ENCODE measurements around the gene POFUT2.

POFUT2 gene

DNA sequence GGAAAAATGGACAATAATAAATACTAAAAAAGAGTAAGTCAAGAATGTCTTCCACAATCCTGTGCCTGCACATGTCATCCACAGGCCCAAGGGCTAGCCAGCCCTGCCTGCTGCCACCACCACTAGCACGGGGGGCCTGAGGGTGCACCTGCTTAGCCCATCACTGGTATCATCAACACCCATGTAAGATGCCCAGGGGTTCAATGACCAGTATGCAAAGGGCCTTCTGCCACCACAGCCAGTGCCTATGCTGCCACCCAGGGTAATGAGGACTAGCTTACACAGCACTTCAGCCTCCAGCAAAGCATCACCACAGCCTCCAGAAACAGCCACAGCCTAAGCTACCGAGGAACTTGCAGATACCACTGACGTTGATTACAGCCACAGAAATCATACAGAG, 46.3 kb downstream of the POFUT2 start:
- in situ Hi-C loops (cut with MboI; ENCODE audit: low pct_unique_long_range_greater_than_20kb, low sequenced_read_pairs), result no loop called here

DNA sequence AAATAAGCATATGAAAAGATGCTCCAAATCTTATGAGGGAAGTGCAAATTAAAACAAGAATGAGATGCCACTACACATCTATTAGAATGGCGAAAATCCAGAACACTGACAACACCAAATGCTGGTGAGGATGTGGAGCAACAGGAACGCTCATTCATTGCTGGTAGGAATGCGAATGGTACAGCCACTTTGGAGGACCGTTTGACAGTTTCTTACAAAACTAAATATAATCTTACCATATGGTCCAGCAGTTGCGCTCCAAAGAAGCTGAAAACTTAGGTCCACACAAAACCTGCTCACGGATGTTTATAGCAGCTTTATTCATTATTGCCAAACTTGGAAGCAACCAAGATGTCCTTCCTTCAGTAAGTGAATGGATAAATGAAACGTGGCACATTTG, 50.3 kb downstream of the POFUT2 start:
- no peak for DNase-seq
- in situ Hi-C loops (cut with MboI; ENCODE audit: low pct_unique_long_range_greater_than_20kb, low sequenced_read_pairs), result no loop called here

More for the DNA sequence above, 46.3 kb downstream of the POFUT2 start:
- DNase-seq, result no peak

DNA sequence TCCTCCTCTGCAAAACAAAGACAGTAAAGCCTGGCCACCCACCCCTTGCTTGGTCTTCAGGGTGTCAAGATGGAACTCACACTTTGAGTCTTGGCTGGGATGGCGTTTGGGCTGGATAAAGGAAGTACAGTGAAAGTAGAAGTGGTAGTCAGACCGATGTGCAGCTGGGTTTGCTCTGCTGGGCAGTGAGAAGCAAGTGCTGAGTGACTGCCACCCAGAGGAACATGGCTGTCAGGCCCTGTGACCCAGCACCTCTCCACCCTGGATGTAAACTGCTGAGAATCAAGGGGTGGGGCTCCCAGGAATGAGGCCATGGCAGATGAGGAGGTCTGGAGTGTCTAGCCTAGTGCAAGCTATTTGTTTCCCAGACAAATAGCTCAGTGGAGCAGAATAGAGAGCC, 51.2 kb downstream of the POFUT2 start:
- in situ Hi-C loops (cut with MboI; ENCODE audit: low pct_unique_long_range_greater_than_20kb, low sequenced_read_pairs), result no loop called here
- DNase-seq, result no peak

DNA sequence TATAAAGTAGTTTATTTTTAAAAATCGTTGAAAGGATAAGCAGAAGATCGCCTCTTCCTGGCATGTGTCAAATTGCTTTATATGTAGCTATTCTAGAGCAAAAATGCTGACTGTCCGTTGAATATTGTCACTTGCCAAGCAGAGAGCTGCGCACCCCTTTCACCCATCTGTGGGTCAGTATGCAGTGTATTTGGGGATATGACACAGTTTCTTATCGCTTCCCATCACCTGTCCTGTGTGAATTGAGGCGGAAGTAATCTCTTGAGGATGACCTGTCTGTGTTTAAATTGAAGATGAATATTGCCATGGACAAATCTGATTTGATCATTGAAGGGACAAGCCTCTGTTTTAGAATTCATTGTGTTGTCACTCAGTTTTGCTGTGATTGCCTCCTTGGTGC, 52.2 kb downstream of the POFUT2 start:
- in situ Hi-C loops (cut with MboI; ENCODE audit: low pct_unique_long_range_greater_than_20kb, low sequenced_read_pairs), result no loop called here
- DNase-seq, result no peak

DNA sequence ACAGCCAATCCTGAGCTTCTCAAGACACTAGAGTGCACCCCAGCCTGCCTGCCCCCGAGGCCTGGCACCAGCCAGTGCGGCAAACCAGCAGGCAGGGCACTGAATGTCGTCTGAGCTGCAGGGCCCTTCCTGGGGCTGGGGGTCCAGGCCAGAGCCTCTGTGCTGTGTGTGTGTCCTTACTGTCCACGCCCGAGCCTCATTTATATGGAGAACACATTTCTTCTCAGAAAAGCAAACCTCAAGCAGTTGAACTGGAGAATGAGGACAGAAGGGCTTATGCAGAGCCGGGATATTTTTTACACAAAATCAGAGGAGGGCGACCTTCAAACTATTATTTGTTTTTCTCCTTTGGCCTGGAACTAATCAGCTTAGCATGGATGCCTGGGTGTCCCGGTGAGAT, 52.7 kb downstream of the POFUT2 start:
- in situ Hi-C loops (cut with MboI; ENCODE audit: low pct_unique_long_range_greater_than_20kb, low sequenced_read_pairs), result no loop called here
- DNase-seq, result no peak

DNA sequence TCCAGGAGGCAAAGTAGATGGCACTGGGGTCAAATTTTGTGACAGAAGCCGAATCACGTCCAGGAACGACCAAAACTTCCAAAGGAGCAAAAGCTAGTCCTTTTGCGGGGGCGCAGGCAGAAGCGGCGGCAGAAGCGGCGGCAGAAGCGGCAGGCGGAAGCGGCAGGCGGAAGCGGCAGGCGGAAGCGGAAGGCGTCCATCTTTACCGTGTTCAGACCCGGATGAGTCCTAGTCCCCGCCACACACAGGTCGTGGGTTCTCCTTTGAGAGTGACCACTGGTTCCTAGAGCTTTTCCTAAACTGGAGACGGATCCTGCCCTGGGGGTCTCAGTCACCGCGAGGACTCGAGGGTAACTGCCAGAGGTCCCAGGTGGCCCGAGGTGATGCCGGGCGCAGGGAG, 53.6 kb downstream of the POFUT2 start:
- in situ Hi-C loops (cut with MboI; ENCODE audit: low pct_unique_long_range_greater_than_20kb, low sequenced_read_pairs), result no loop called here
- no peak for DNase-seq

DNA sequence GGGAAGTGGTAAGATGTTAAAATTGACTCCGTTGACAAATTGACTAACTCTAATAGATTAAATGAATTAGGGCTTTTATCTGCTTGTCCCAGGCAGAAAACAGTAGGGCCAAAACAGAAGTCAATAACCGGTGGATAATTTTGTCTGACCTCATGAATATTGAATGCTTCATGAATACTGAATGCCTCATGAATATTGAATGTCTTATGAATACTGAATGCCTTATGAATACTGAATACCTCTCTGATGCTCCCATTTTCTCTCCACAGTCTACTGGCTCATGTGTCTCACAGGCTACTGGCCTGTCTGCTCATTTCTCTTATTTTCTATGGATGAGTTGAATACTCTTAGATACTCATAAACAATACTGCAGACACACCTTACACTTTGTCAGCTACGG, 56.0 kb downstream of the POFUT2 start:
- no peak for DNase-seq
- in situ Hi-C loops (cut with MboI; ENCODE audit: low pct_unique_long_range_greater_than_20kb, low sequenced_read_pairs), result no loop called here

DNA sequence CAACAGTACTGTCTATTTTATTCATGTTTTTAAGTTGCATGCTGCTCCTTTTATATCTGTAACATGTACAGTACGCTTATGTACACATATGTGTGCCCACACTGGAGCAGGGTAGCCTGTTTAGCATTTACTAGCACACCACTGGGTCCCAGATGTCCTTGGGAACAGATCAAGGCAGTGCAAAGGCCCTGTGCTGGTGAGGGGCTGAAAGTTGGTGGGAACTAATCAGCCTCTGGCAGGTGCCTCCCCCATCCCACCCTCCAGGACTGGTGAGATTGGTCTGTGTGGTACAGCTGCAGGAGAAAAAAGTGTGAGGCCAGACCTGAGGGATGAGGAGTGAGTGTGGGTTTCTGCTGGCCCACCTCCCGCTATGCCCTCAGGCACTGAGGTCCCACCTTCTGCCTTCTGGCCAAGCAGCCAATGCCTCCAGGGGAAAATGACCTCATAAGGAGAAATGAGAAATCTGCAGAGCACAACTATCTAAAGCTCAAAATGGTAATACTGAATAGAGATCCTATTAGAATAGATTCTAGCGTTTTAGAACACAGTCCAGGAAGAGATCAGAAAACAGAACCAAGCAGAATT, 58.9 kb downstream of the POFUT2 start:
- in situ Hi-C loops (cut with MboI; ENCODE audit: low pct_unique_long_range_greater_than_20kb, low sequenced_read_pairs), result no loop called here
- DNase-seq, result no peak

DNA sequence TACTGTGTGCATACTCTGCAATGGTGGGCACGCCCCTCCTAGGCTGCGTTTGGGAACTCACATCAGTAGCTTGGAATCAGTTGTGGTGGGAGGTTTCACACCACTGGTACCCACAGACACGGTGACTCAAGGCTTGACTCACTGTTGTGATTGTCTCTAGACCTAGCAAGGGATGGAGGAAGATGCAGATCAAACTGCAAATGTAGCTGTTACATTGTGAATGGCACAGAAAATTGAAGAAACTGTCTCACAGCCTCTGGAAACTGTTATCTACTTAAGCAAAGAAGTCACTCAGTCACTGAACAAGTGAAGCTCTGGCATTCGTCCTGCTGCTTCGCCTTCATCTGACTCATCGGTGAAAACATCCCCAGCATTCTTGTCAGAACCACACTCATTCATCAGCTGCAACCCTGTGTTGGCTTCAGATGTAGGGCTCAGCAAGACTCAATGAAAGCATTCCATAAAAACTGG, 59.5 kb downstream of the POFUT2 start:
- no peak for DNase-seq
- in situ Hi-C loops (cut with MboI; ENCODE audit: low pct_unique_long_range_greater_than_20kb, low sequenced_read_pairs), result no loop called here

DNA sequence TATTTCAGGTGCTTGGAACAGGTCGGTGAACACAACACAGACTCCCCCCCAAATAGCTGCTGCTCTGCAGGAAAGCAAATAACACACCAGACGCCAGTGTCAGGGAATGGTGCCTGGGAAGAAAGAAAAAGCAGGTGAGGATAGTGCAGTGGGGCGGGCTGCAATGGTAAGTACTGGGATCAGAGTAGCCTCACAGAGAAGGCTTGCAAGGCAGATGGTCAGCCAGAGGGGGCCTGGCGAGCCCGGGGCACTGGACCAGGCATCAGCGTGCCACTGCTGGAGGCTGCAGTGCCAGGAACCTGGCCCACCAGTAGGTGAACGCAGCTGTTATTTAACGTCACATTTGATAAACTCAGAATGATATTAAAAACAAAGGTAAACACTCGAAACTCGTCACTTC, 60.0 kb downstream of the POFUT2 start:
- DNase-seq, result no peak
- in situ Hi-C loops (cut with MboI; ENCODE audit: low pct_unique_long_range_greater_than_20kb, low sequenced_read_pairs), result no loop called here

DNA sequence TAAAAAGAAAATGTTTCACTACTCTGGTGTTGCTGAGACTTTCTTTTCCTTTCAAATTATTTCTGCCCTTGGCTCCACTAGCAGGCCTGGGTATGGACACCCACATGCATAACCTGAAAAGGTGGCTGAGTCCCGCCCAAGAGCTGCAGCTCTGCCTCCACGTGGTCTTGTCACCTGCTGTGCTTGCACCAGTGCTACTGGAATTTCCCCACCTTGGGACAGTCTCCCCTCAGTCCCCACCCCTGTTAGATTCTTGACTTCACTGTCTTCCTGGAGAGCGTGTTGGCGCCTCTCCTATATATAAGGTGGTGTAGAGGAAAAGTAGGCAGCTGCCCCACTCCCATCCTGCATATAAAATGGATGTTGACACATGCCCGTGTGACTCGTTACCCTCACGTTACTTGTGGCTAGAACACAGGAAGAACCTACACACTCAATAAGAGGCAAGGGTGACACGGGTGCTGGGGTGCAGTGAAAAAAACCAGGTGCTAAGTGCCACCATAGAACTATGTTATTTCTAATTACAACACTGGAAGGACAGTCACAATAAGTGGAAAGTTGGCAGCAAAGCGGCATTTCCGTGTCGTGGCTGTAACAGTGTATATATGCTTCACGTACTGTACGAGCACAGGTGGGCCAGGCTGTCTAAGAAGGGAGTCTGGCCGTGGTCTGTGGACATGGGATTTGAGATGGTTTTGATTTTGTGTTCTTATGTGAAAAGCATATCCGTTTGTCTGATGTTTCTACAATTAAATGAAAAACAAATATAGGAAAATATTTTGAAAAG, 61.0 kb downstream of the POFUT2 start:
- no peak for DNase-seq
- in situ Hi-C loops (cut with MboI; ENCODE audit: low pct_unique_long_range_greater_than_20kb, low sequenced_read_pairs), result no loop called here

DNA sequence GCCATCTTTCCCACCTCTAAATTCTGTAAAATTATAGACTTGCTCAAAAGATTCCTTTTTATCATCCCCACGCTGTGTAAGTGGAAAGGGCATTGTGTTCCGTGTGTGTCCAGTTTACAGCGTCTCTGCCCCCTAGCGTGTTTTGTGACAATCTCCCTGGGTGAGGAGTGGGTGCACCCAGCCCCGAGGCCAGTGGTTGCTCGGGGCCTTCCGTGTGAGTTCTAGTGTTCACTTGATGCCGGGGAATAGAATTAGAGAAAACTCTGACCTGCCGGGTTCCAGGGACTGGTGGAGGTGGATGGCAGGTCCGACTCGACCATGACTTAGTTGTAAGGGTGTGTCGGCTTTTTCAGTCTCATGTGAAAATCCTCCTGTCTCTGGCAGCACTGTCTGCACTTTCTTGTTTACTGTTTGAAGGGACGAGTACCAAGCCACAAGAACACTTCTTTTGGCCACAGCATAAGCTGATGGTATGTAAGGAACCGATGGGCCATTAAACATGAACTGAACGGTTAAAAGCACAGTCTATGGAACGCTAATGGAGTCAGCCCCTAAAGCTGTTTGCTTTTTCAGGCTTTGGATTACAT, 61.9 kb downstream of the POFUT2 start:
- no peak for DNase-seq

DNA sequence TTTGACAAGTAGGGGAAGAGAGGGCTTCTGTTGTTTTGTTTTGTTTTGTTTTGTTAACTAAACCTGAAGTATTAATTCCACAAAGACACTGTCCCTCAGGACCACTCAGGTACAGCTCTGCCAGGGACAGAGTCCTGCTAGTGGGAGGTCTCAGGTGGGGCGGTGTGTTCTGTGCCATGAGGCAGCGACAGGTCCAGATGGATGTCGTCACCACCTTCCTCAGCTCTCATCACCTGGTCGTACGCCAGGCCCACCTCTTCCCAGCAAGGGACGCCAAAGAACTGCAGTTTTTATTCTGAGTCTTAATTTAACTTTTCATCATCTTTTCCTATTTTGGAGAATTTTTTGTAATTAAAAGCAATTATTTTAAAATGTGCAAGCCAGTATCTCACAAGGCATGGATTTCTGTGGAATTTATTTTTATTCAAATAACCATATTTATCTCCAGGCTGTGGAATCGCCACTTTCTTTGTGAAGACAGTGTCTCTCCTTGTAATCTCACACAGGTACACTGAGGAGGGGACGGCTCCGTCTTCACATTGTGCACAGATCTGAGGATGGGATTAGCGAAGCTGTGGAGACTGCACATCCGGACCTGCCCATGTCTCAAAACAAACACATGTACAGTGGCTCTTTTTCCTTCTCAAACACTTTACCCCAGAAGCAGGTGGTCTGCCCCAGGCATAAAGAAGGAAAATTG, 62.5 kb downstream of the POFUT2 start:
- in situ Hi-C loops (cut with MboI; ENCODE audit: low pct_unique_long_range_greater_than_20kb, low sequenced_read_pairs), result no loop called here
- DNase-seq, result no peak

More for the DNA sequence above, 61.9 kb downstream of the POFUT2 start:
- in situ Hi-C loops (cut with MboI; ENCODE audit: low pct_unique_long_range_greater_than_20kb, low sequenced_read_pairs), result no loop called here

DNA sequence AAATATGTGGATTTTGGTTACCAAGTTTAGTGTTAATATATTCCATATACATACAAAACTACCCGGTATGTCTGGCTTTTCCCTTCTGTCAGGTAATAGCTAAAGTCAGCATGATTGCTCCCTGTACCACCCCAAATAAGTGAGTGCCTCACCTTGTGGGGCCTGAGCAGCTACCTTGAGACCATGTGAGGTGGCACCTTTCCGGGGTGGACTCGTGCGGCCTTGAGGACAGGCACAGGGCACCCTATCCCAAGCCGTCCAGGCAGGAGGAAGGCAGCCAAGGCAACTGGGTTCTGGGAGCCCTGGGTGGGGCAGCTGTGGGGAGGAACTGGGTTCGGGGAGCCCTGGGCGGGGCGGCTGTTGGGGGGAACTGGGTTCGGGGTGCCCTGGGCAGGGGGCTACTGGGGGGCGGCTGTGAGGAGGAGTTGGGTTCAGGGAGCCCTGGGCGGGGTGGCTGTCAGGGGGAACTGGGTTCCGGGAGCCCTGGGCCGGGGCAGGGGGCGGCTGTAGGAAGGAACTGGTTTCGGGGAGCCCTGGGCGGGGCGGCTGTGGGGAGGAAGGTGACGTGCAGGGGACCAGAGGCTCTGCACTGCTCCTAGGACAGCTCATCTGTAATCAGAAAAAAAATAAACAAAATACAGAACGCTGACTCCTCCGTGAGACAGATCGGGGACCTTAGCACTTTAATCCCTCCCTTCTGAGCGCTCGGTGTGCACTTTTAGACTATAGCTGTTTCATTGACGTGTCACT, 63.3 kb downstream of the POFUT2 start:
- no peak for DNase-seq
- in situ Hi-C loops (cut with MboI; ENCODE audit: low pct_unique_long_range_greater_than_20kb, low sequenced_read_pairs), result no loop called here

DNA sequence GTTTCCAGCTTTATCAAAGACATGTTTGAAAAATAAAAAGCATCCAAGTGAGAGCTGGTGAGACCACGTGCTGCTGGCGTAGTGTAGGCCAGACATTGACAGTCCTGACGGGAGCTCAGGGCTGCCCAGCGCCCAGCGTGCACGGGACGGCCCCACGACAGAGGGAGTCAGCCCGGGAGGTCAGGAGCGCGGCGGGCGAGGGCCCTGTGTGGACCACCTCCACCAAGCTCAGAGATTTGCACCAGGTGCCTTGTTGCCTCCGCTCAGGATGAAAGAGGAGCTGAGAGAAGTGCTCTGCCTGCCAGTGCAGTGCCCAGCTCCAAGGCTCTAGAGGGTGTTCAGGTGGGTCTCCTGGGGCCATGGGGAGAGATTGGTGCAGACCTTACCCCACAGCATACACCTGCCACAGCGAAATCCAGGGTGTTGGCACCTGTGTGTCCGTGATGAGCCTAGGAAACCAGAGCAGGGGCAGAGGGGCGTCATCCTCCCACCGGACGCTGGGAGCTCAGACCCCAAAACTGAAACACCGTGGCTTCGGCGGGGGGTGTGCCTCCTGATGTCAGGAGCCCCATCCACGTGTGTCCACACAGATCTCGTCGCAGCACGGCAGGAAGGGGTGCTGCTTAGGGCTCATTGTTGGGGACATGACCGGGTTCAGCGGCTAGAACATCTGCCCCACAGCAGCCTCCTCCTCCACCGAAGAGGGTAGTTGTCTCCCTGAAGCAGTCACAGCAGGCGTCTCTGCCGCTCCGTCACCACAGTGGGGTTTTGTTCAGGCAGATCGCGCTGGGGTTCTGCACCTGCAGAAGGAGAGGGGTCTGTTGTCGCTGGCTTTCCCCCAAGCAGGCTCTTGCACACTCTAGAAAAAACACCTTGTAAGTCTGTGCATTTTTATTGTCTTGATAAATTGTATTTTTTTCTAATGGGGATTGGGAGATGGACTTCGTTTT, 64.2 kb downstream of the POFUT2 start:
- in situ Hi-C loops (cut with MboI; ENCODE audit: low pct_unique_long_range_greater_than_20kb, low sequenced_read_pairs), result no loop called here
- DNase-seq, result no peak

DNA sequence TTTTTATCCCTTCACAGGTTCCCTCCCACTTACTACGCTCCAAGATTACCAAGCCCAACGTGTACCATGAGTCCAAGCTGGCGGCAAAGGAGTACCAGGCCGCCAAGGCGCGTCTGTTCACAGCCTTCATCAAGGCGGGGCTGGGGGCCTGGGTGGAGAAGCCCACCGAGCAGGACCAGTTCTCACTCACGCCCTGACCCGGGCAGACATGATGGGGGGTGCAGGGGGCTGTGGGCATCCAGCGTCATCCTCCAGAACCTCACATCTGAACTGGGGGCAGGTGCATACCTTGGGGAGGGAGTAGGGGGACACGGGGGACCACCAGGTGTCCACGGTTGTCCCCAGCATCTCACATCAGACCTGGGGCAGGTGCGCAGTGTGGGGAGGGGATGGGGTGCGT, 65.7 kb downstream of the POFUT2 start:
- in situ Hi-C loops (cut with MboI; ENCODE audit: low pct_unique_long_range_greater_than_20kb, low sequenced_read_pairs), result no loop called here
- no peak for DNase-seq

DNA sequence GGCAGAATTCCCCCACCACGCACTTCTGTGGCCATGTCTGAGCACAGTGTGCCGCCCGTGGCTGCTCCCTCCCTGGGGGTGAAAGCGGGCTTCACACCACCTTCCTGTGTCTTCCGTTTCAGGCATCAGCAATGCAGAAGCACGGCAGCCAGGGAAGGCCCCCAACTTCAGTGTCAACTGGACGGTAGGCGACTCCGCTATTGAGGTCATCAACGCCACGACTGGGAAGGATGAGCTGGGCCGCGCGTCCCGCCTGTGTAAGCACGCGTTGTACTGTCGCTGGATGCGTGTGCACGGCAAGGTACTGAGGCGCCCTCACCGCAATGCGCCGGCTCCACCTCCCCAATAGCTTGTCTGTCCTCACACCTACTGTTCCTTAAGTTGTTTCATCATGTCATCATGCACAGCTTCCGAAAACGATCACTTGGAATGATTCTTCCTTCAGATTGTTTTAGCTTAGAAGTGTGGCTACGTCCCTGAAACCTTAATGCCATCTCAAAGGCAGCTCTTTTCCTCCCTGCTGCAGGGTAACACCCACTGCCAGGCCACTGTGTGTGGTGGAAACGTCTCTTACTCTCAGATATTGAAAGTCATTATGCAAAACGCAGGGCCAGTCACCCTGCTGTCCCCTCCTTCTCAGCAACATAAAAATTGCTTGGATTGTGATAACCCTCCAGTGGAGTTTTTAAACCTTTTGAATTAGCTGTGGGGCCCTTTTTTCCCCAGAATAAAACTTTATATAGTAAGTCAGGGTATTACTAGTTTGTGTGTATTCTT, 66.8 kb downstream of the POFUT2 start:
- in situ Hi-C loops (cut with MboI; ENCODE audit: low pct_unique_long_range_greater_than_20kb, low sequenced_read_pairs), result no loop called here
- DNase-seq, result no peak

DNA sequence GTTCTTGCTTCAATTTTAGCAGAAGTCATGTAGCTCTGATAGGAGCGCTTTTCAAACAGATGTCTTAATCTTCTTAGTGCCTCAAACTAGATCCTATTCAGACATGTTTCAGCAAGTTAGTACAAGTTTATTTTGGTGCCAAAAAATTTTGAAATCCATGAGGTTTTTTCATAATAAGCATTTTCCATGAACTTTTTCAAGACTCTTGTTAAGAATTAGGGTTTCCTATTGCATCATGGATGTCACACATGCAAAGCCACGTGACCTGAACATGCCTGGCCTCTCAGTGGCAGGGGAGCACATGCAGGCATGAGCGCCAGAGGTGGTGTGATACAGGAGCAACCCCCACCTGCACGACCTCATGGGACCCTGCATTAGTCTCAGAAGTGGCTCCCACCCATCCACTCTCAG, 67.6 kb downstream of the POFUT2 start:
- in situ Hi-C loops (cut with MboI; ENCODE audit: low pct_unique_long_range_greater_than_20kb, low sequenced_read_pairs), result no loop called here
- DNase-seq, result no peak
